ENCODE results near the gene TAPT1. TPM values are rescaled to one million over a fixed set of nuclear protein-coding genes. Genes with fewer than 3 reads are reported as not detected.

Gene TAPT1
- total and polyA plus RNA-seq, 10 donors: 10.7 to 53.7 (median 42.4) TPM

DNA sequence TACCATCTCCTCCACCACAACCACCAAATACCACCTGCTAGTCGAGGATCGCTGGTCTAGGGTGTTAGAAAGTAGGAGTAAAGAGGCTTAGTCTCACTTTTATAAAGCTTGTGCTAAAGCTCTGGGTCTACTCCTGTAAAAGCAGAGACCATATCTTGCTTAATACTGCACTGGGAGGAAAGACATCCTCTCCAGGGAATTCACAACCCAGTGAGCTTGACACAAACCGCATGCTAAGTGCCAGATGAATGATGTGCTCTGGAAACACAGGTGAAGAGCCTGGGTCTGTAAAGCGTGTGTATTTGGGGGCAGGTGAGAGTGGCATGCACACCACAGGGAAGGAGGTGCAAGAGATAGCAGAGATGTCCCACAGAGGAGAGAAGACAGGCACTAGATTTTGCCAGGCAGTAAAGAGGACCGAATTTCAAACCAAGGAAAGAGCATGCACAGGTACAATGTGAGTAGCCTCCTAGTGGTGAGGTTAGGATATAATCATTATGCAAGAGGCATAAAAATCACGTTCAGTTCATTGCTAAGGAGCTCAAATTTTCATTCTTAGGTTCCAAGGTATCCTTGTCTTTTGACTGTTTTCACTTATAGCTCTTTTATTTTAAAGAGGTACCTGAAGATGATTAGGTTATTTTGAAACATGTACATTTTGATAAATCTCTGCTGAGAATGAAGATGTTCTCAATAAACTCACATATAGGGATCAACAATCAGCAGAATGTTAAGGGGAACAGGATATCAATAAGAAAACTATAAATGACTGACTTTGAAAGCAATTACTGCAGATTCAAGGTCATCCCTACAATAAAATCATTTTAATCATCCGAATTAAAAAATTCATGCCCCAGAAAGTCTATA, 20.7 kb downstream of the TAPT1 start:
- Histone ChIP-seq H3K4me3 (no peak overlapping the region), H3K36me3 (peaks cover 0 to 63% (median 4%) of the 10 kb centered on the region in 6 donors), H3K27ac (no peak overlapping the region), H3K4me1 (peaks cover 0 to 73% (median 18%) of the 10 kb centered on the region in 6 donors), H3K27me3 (replicated peaks in 1 of 7) (no peaks in the 10 kb centered on the region), H3K9me3 (no peaks in the 10 kb centered on the region)
- intact Hi-C loops (cut with DNase I; ENCODE audit: low total_unique reads): no loop called here
- DNase-seq: no peak
- TF ChIP-seq POLR2A (IDR thresholded peaks at IDR 0.05): no peak
- TF ChIP-seq POLR2AphosphoS5 (IDR thresholded peaks at IDR 0.05): peak in 1 of 3 donors; percentile 8
- TF ChIP-seq, protein P1, sequence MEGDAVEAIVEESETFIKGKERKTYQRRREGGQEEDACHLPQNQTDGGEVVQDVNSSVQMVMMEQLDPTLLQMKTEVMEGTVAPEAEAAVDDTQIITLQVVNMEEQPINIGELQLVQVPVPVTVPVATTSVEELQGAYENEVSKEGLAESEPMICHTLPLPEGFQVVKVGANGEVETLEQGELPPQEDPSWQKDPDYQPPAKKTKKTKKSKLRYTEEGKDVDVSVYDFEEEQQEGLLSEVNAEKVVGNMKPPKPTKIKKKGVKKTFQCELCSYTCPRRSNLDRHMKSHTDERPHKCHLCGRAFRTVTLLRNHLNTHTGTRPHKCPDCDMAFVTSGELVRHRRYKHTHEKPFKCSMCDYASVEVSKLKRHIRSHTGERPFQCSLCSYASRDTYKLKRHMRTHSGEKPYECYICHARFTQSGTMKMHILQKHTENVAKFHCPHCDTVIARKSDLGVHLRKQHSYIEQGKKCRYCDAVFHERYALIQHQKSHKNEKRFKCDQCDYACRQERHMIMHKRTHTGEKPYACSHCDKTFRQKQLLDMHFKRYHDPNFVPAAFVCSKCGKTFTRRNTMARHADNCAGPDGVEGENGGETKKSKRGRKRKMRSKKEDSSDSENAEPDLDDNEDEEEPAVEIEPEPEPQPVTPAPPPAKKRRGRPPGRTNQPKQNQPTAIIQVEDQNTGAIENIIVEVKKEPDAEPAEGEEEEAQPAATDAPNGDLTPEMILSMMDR (IDR thresholded peaks at IDR 0.05 in 8 of 11, conservative IDR thresholded peaks at IDR 0.05 in 3 of 11): peak in 10 of 11 experiments; percentile 17 to 66 (median 54)
- WGBS, 5 donors: 49 to 65% (median 52%) methylated on average over 7 of the region's 7 CpGs

DNA sequence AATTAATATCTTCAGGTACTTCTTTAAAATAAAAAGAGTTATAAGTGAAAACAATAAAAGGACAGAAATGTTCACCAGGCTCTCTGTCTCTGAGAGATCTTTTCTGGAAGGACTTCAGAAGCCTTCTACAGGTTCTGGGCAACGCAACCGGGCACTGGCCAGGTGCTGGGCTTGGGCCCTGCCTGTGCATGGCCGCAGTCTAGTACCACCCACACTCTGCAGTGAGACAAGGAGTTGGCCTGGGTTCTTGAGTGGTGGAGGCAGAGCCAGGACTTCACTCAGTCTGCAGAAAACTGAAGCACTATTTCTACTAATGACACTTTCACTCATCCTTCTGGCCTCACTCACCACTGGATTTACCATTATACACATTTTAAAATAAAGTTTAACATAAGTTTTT, 21.8 kb downstream of the TAPT1 start:
- intact Hi-C loops (cut with DNase I; ENCODE audit: low total_unique reads): loop anchor here (5.0 kb wide), 1 partner anchor 177 kb away; no protein-coding TSS in a partner anchor
- no peak overlapping the region for H3K4me3 ChIP-seq
- peaks cover 0 to 76% (median 19%) of the 10 kb centered on the region in 6 donors for H3K4me1 ChIP-seq
- no peak overlapping the region for H3K27ac ChIP-seq
- TF ChIP-seq, protein P1 (IDR thresholded peaks at IDR 0.05 in 8 of 11, conservative IDR thresholded peaks at IDR 0.05 in 3 of 11): no peak
- TF ChIP-seq POLR2AphosphoS5 (IDR thresholded peaks at IDR 0.05) (peak in 1 of 3 donors; percentile 11), POLR2A (IDR thresholded peaks at IDR 0.05) (no peak)
- H3K36me3 ChIP-seq: peaks cover 0 to 53% (median under 1%) of the 10 kb centered on the region in 6 donors
- no peaks in the 10 kb centered on the region for H3K27me3 ChIP-seq (replicated peaks in 1 of 7)
- WGBS, 5 donors: 93 to 97% (median 96%) methylated on average over 3 of the region's 3 CpGs
- H3K9me3 ChIP-seq: no peaks in the 10 kb centered on the region
- no peak for DNase-seq

DNA sequence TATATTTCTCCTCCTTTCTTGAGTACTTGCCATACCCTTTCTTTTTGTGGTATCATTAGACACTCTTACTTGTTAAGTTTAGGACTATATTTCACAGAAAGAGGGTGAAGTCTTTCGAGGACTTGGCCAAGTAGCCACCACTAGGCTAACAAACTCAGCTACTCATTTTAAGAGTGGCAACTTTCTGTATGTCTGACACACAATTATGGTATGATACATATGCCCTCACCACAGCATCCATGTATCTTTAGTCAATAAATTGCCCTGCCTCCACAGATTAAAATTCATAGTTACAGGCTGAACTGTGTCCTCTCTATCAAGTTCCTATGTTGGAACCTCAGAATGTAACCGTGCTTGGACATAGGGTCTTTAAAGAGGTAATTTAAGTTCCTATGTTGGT, 23.2 kb downstream of the TAPT1 start:
- H3K4me1 ChIP-seq: peaks cover 0 to 86% (median 31%) of the 10 kb centered on the region in 6 donors
- H3K9me3 ChIP-seq: no peaks in the 10 kb centered on the region
- intact Hi-C loops (cut with DNase I; ENCODE audit: low total_unique reads): loop anchor here (5.0 kb wide), 1 partner anchor 176 kb away; no protein-coding TSS in a partner anchor
- peak overlapping the region in 1 of 8 donors; percentile 2 for H3K27ac ChIP-seq
- TF ChIP-seq POLR2A (IDR thresholded peaks at IDR 0.05): no peak
- TF ChIP-seq, protein P1 (IDR thresholded peaks at IDR 0.05 in 8 of 11, conservative IDR thresholded peaks at IDR 0.05 in 3 of 11): no peak
- no peak for TF ChIP-seq POLR2AphosphoS5 (IDR thresholded peaks at IDR 0.05)
- H3K27me3 ChIP-seq (replicated peaks in 1 of 7): no peaks in the 10 kb centered on the region
- no peak overlapping the region for H3K4me3 ChIP-seq
- WGBS, 5 donors: 91 to 96% (median 94%) methylated on average over 2 of the region's 2 CpGs
- H3K36me3 ChIP-seq: peaks cover 0 to 39% (median 0%) of the 10 kb centered on the region in 6 donors
- DNase-seq: no peak

DNA sequence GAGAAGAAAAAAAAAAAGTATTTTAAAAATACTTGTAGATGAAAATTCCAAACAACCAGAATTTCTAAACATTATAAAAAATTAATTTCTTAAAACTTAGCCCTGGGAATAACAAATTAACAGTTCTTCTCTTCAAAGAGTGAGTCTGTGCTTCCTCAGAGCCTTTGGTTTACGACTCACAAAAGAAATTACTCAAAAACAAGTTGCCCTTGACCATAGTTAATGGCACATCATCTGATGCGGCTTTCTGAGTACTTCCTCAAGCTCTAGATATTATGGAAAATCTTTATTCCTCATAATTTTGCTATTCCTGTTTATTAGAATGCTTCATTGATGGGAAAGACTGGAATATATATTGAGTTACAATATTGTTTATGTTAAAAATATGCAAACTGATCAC, 23.7 kb downstream of the TAPT1 start:
- Histone ChIP-seq H3K27me3 (replicated peaks in 1 of 7) (no peaks in the 10 kb centered on the region), H3K9me3 (no peaks in the 10 kb centered on the region), H3K4me1 (peaks cover 0 to 86% (median 35%) of the 10 kb centered on the region in 6 donors), H3K27ac (no peak overlapping the region), H3K4me3 (no peak overlapping the region), H3K36me3 (peaks cover 0 to 39% (median 0%) of the 10 kb centered on the region in 6 donors)
- TF ChIP-seq, protein P1 (IDR thresholded peaks at IDR 0.05 in 8 of 11, conservative IDR thresholded peaks at IDR 0.05 in 3 of 11): no peak
- TF ChIP-seq POLR2A (IDR thresholded peaks at IDR 0.05): no peak
- TF ChIP-seq POLR2AphosphoS5 (IDR thresholded peaks at IDR 0.05): no peak
- DNase-seq: no peak
- intact Hi-C loops (cut with DNase I; ENCODE audit: low total_unique reads): loop anchor here (5.0 kb wide), 1 partner anchor 175 kb away; no protein-coding TSS in a partner anchor
- 73 to 81% (median 77%) methylated on average over 2 of the region's 2 CpGs for WGBS, 5 donors
